Ishikawa (cell line): Measurements from ENCODE around the gene SMPD1.

ENCODE experiments used
- CEBPB ChIP-seq: IDR thresholded peaks from 2 replicates; pipeline ENCODE4 v1.6.1; 2012
- EGR1 ChIP-seq: IDR thresholded peaks from 2 replicates; pipeline ENCODE4 v1.6.1; 2012
- EP300 ChIP-seq: IDR thresholded peaks from 2 replicates; pipeline ENCODE4 v1.6.1; 2012; ENCODE audit warnings: borderline replicate concordance
- MAX ChIP-seq: IDR thresholded peaks from 2 replicates; pipeline ENCODE4 v1.6.1; 2012
- NFIC ChIP-seq: IDR thresholded peaks from 2 replicates; pipeline ENCODE4 v1.6.1; 2012
- RAD21 ChIP-seq: IDR thresholded peaks from 2 replicates; pipeline ENCODE4 v1.6.1; 2012; ENCODE audit warnings: low read depth
- REST ChIP-seq: IDR thresholded peaks from 2 replicates; pipeline ENCODE4 v1.6.1; 2012; ENCODE audit warnings: low read depth, mild to moderate bottlenecking
- TAF1 ChIP-seq: IDR thresholded peaks from 2 replicates; pipeline ENCODE4 v1.6.1; 2012; ENCODE audit warnings: low read depth, mild to moderate bottlenecking
- TCF12 ChIP-seq: IDR thresholded peaks from 2 replicates; pipeline ENCODE4 v1.6.1; 2012; ENCODE audit warnings: low read depth
- USF1 ChIP-seq: IDR thresholded peaks from 2 replicates; pipeline ENCODE4 v1.6.1; 2012
- YY1 ChIP-seq: IDR thresholded peaks from 2 replicates; pipeline ENCODE4 v1.6.1; 2012; ENCODE audit warnings: low read depth
- ZBTB7A ChIP-seq: IDR thresholded peaks from 2 replicates; pipeline ENCODE4 v1.6.1; 2012; ENCODE audit warnings: low read depth

GRCh38 chr11:6410695-6411430 is 20.6 kb downstream of the SMPD1 start:
- TF ChIP-seq NFIC, result no peak
- no peak for TF ChIP-seq YY1
- TF ChIP-seq TAF1, result no peak
- no peak for TF ChIP-seq USF1
- no peak for TF ChIP-seq ZBTB7A
- TF ChIP-seq EP300, result no peak
- no peak for TF ChIP-seq REST
- TF ChIP-seq MAX, result no peak
- no peak for TF ChIP-seq CEBPB
- TF ChIP-seq RAD21, result no peak
- no peak for TF ChIP-seq TCF12
- no peak for TF ChIP-seq EGR1
